Stomach smooth muscle (tissue), 2 donors: Measurements from ENCODE around the gene CERS5.

ENCODE experiments used
- H3K27ac ChIP-seq: one replicate; pipeline ENCODE4 v1.7.0; 2013; ENCODE audit warnings: mild to moderate bottlenecking, low read length, inconsistent platforms
- H3K27me3 ChIP-seq, 2 donors: one replicate each; pipeline ENCODE4 v1.7.0; 2013; ENCODE audit warnings: low read length in 2 of 2; ENCODE audit not compliant: insufficient read depth in 2 of 2, control insufficient read depth in 1 of 2
- H3K36me3 ChIP-seq, 2 donors: one replicate each; pipeline ENCODE4 v1.7.0; 2013; ENCODE audit warnings: low read length in 2 of 2; ENCODE audit not compliant: control insufficient read depth in 2 of 2, insufficient read depth in 2 of 2
- H3K4me1 ChIP-seq: one replicate; pipeline ENCODE4 v1.7.0; 2013; ENCODE audit warnings: low read length; ENCODE audit not compliant: control insufficient read depth, insufficient read depth
- H3K4me3 ChIP-seq, 2 donors: one replicate each; pipeline ENCODE4 v1.7.0; 2013; ENCODE audit warnings: low read length in 2 of 2
- H3K9ac ChIP-seq, 2 donors: one replicate each; pipeline ENCODE4 v1.7.0; 2013; ENCODE audit warnings: low read length in 2 of 2, mild to moderate bottlenecking in 1 of 2
- H3K9me3 ChIP-seq, 2 donors: one replicate each; pipeline ENCODE4 v1.7.0; 2013; ENCODE audit warnings: low read length in 2 of 2; ENCODE audit not compliant: control insufficient read depth in 2 of 2
- donor health status: healthy.
- donor health status: Pancreatic carcinoma.

The CERS5 gene

GRCh38 chr12:50081096-50081808 is 85.9 kb downstream of the CERS5 start:
- Histone ChIP-seq H3K9me3 (no peaks in the 10 kb centered on the region), H3K9ac (no peak overlapping the region), H3K27me3 (peaks cover 0 to 2% of the 10 kb centered on the region in 2 donors), H3K36me3 (no peaks in the 10 kb centered on the region), H3K4me1 (peaks cover 5% of the 10 kb centered on the region), H3K27ac (no peak overlapping the region), H3K4me3 (no peak overlapping the region)

GRCh38 chr12:50079771-50080170 is 87.4 kb downstream of the CERS5 start:
- Histone ChIP-seq H3K9ac (no peak overlapping the region), H3K9me3 (no peaks in the 10 kb centered on the region), H3K27me3 (peaks cover 0 to 2% of the 10 kb centered on the region in 2 donors), H3K27ac (no peak overlapping the region), H3K4me1 (peaks cover 4% of the 10 kb centered on the region), H3K4me3 (no peak overlapping the region), H3K36me3 (no peaks in the 10 kb centered on the region)
